ENCODE results near the gene REX1BD. TPM values are rescaled to one million over a fixed set of nuclear protein-coding genes. Genes with fewer than 3 reads are reported as not detected.

REX1BD gene
- total and polyA plus RNA-seq, 2 experiments from 2014 or later = 133 to 179 TPM

- H3K27ac ChIP-seq = no peak overlapping the region
- no peak for DNase-seq (ENCODE audit: low read depth in 1 of 2, low spot score in 1 of 2)
- no peaks in the 10 kb centered on the region for H3K36me3 ChIP-seq
- H3K9me3 ChIP-seq (ENCODE audit: low read depth) = no peaks in the 10 kb centered on the region
- no peaks in the 10 kb centered on the region for H3K27me3 ChIP-seq
- no peak for TF ChIP-seq CTCF (IDR thresholded peaks at IDR 0.05; ENCODE audit: low read depth, low read length)
- H3K4me3 ChIP-seq = no peak overlapping the region
- no peaks in the 10 kb centered on the region for H3K4me1 ChIP-seq (ENCODE audit: low read depth)
Observed at GRCh38 chr19:18586306-18586705, 2.3 kb upstream of the REX1BD start.

- no peaks in the 10 kb centered on the region for H3K36me3 ChIP-seq
- H3K9me3 ChIP-seq (ENCODE audit: low read depth) = no peaks in the 10 kb centered on the region
- H3K27ac ChIP-seq = no peak overlapping the region
- H3K4me3 ChIP-seq = no peak overlapping the region
- H3K27me3 ChIP-seq = no peaks in the 10 kb centered on the region
- no peak for DNase-seq (ENCODE audit: low read depth in 1 of 2, low spot score in 1 of 2)
- no peak for TF ChIP-seq CTCF (IDR thresholded peaks at IDR 0.05; ENCODE audit: low read depth, low read length)
- no peaks in the 10 kb centered on the region for H3K4me1 ChIP-seq (ENCODE audit: low read depth)
Observed at GRCh38 chr19:18587561-18587960, 1.0 kb upstream of the REX1BD start.

GRCh38 chr19:18587962-18588610 lies 512 bp upstream of the REX1BD start:
- peak overlapping the region; percentile 76 for H3K4me3 ChIP-seq
- no peaks in the 10 kb centered on the region for H3K27me3 ChIP-seq
- no peak for DNase-seq (ENCODE audit: low read depth in 1 of 2, low spot score in 1 of 2)
- no peaks in the 10 kb centered on the region for H3K9me3 ChIP-seq (ENCODE audit: low read depth)
- no peaks in the 10 kb centered on the region for H3K36me3 ChIP-seq
- TF ChIP-seq CTCF (IDR thresholded peaks at IDR 0.05; ENCODE audit: low read depth, low read length) = no peak
- no peaks in the 10 kb centered on the region for H3K4me1 ChIP-seq (ENCODE audit: low read depth)
- peak overlapping the region; percentile 84 for H3K27ac ChIP-seq

- H3K4me1 ChIP-seq (ENCODE audit: low read depth) = no peaks in the 10 kb centered on the region
Observed at GRCh38 chr19:18589380-18590272, 1.0 kb downstream of the REX1BD start.

More at GRCh38 chr19:18589380-18590272, 1.0 kb downstream of the REX1BD start:
- H3K9me3 ChIP-seq (ENCODE audit: low read depth) = no peaks in the 10 kb centered on the region
- H3K27ac ChIP-seq = peak overlapping the region; percentile 84
- H3K36me3 ChIP-seq = no peaks in the 10 kb centered on the region
- DNase-seq (ENCODE audit: low read depth in 1 of 2, low spot score in 1 of 2) = peak; percentile 73 to 81
- peaks cover 4% of the 10 kb centered on the region for H3K27me3 ChIP-seq
- peak overlapping the region; percentile 76 for H3K4me3 ChIP-seq
- TF ChIP-seq CTCF (IDR thresholded peaks at IDR 0.05; ENCODE audit: low read depth, low read length) = peak; percentile 29
